Activated CD8-positive, alpha-beta memory T cell treated with anti-CD3 and anti-CD28 coated beads for 4 hours (primary cell): ENCODE results near the gene BACE1-AS.
"Not testable (repeated sequence)": the region's sequence is repeated elsewhere in the genome, so short reads cannot be mapped to it uniquely, and the experiment has no call there.

Source experiments
- DNase-seq, 2 donors: peaks; one replicate each; pipeline ENCODE4 v3.0.0-alpha.2; 2020; ENCODE audit warnings: low read depth in 2 of 2

The BACE1-AS gene

DNA sequence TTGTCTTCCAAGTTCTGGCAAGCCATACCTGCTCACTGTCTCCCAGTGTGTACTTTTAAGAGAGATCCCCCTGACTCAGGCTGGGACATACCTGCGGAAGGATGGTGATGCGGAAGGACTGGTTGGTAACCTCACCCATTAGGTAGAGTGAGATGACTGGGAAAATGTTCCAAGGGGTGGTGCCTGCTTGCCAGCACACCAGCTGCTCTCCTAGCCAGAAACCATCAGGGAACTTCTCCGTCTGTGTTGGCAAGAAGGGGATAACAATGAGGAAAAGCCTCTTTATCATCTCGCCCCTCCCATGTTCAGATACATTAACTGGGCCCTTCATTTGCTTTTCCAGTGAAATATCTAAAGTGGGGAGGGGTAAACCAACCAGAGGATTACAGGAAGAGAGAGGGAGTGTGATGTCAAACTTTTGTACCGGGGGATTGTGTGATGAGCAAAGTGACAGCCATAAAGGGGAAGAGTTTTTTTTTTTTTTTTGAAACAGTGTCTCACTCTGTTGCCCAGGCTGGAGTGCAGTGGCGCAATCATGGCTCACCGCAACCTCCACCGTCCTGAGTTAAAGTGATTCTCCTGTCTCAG is at the start of gene BACE1-AS:
Gene BACE1-AS (plus strand): TSS at position 538 of the 588 bp plus-strand sequence.
- DNase-seq = no peak

DNA sequence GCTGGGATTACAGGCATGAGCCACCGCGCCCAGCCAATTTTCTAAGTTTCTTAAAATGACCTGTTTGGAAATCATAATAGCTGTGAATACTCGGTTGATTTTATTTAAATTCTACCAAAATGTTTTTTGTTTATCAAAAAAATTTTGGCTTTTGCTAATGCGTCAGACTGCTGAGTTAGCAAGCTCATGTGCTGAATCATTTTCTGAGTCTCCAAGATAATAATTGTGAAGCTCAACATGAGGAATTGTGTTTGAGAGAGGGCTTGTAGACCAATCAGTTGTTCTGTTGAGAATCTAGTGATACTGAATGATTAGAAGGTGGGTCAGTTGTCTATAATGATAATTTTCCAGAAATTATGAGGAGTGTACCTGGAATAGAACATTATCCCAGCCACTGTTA is 42.8 kb upstream of the BACE1-AS start:
- no peak for DNase-seq

DNA sequence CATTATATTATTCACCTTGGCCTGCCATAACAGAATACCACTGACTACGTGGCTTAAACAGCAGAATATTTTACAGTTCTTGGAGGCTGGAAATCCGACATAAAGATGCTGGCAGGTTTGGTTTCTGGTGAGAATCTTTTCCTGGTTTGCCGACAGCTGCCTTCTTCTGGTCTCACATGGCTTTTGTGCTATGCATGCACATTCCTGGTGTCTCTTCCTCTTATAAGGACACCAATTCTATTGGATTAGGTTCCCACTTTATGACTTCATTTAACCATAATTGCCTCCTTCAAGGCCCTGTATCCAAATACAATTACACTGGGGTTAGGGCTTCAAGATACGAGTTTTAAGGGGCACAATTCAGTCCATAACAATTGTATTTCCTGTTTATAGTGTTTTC is 41.6 kb upstream of the BACE1-AS start:
- no peak for DNase-seq

DNA sequence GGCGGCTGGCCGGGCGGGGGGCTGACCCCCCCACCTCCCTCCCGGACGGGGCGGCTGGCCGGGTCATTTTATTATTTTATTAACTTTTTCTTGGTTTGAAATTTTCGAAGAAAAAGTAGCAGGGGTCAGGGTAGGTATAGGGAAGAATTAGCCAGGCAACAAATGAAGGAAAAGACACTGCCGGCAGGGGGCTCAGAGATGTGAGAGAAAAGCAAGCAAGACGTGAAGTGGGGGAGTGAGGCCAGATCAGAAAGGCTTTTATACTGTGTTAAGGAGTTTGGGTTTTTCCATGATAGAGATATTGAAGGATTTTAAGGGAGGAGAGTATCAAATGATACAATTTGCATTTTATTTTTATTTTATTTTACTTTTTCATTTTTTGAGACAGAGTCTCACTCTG is 39.6 kb upstream of the BACE1-AS start:
- no peak for DNase-seq

DNA sequence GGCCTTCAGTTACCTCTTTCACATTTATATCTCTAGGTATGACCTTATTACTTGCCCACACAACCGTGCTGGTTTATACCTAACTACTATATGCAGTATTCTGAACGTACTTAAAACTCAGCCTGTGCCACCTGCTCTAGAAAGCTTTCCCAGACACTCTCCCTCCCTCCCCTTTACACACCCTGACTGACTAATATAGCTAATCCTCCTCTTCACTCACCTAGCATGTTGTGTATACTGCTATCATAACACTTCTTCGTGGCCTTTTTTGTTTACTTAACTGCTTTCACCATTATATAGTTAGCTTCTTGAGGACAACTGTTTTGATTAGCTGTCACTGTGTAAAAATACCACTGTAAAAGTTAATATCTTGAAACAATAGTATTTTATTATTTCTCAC is 35.2 kb upstream of the BACE1-AS start:
- DNase-seq = no peak

DNA sequence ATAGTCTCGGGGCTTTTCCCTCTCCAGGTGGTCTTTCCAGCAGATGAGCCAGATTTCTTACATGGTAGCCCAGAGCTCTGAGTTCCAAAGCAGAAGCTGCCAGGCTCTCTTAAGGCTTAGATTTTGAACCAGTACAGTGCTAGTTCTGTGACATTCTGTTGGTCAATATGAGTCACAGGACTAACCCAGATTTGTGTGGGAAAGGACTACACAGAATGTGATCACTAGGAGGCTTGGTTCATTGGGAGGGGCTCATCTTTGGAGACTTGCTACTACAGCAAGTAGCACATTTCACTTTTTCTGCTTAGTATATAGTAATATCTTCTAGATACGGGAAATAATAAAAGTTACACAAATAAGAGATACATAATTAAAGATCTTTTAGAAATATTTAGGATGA is 34.6 kb upstream of the BACE1-AS start:
- no peak for DNase-seq

DNA sequence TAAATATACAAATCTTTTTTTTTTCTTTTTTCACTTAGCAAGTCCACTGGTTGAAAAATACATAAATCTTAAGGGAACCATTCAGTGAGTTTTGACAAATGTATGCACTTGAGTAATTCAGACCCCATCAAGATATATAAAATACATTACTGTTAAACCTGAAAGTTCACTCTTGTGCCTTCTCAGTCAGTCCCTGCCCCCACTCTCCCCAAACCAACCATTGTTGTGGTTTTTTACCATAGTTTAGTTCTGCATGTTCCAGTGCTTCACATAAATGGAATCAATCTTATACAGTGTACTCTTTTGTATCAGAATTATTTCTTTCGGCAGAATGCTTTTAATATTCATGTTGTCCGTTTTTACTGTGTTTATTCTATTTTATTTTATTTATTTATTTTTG is 32.6 kb upstream of the BACE1-AS start:
- no peak for DNase-seq

DNA sequence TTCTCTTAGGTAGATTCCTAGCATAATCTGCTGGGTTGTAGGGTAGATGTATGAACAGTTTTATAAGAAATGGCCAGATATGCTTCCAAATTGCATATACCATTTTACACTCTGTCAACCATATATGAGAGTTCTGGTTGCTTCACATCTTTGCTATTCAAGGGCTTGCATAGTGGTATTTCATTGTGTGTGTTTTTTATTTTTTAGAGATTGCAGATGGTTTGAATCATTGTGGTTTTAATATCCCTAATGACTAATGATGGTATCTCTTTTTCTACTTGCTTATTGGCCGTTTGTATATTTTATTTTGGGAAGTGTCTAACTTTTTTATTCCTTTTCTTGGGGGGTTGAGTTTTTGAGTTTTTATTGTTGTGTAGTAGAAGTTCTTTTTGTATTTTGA is 31.7 kb upstream of the BACE1-AS start:
- DNase-seq = no peak

DNA sequence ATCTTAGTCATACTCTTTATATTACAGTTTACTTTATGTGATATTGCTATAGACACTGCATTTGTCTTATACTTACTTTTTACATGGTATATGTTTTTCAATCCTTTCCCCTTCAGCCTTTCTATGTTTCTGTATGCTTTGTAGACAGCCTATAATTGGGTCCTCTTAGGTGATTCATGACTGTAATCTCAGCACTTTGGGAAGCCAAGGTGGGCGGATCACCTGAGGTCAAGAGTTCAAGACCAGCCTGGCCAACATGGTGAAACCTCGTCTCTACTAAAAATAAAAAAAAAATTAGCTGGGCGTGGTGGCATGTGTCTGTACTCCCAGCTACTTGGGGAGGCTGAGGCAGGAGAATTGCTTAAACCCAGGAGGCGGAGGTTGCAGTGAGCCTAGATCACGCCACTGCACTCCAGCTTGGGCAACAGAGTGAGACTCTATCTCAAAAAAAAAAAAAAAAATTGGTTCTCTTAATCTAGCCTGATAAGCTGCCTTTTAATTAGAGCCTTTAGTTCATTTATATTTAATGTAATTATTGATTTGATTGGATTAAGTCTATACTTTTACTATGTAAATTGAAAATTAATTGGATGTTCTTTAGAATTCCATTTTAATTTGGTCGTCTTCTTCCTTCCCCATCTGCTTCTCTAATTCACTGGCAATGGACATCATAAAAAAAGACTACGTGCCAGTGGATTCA is 26.4 kb upstream of the BACE1-AS start:
- not testable (repeated sequence) for DNase-seq

DNA sequence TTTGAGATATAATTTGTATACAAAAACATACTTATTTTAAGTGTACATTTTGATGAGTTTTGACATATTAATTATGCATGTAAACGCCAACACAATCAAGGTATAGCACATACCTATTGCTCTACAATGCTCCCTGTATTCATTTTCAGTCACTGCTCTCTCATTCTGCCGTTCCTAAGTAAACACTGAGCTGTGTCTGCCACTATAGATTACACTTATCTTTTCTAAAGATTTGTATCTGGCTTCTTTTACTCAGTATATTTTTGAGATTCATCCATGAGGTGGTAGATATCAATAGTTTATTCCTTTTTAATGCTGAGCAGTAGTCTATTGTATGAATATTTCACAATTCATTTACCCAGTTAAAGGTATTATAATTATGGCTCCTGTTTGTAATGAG is 25.4 kb upstream of the BACE1-AS start:
- DNase-seq = no peak

DNA sequence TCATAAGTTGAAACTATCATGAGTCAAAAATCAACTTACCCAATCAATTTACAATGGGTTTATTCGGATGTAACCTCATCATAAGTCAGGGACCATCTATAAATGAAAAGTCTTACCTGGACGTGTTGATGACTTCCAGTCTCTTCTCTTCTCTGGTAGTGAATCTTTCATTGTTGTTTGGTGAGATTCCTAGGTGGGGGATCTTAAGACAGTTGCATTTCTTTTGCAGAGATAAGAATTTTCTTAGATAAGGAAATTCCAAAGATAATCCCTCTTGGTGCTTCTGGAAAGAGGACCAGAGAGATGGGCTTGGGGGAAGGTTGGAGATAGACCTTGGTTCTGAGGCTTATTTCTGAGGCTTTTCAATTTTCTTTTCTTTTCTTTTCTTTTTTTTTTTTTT is 21.3 kb upstream of the BACE1-AS start:
- DNase-seq = no peak

DNA sequence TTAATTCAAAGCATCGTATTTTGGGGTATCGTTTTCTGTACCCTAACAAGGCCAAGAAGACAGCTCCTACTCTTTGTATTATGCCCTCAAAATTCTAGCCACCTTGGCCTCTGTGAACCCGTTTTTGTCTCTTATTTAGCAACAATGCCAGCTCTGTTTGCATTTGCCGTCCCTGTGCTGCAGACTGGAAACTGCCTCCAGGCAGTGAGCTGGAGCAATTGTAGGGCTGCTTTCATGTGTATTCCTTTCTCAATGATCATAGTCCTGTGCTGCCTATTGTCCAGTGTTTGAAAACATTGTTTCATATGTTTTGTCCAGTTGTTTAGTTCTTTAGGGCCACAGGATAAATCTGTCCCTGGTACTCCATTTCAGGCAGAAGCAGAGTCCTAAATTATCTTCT is 19.9 kb upstream of the BACE1-AS start:
- no peak for DNase-seq

DNA sequence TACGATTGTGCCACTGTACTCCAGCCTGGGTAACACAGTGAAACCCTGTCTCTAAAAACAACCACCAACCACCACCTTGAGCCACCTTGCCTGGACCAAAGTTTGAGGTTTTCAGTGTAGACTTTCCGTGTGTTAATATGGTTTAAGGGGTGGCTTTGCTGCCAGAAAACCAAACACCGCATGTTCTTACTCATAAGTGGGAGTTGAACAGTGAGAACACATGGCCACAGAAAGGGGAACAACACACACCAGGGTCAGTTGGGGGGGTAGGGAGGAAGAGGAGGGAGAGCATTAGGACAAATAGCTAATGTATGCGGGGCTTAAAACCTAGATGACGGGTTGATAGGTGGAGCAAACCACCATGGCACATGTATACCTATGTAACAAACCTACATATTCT is 19.0 kb upstream of the BACE1-AS start:
- not testable (repeated sequence) for DNase-seq

DNA sequence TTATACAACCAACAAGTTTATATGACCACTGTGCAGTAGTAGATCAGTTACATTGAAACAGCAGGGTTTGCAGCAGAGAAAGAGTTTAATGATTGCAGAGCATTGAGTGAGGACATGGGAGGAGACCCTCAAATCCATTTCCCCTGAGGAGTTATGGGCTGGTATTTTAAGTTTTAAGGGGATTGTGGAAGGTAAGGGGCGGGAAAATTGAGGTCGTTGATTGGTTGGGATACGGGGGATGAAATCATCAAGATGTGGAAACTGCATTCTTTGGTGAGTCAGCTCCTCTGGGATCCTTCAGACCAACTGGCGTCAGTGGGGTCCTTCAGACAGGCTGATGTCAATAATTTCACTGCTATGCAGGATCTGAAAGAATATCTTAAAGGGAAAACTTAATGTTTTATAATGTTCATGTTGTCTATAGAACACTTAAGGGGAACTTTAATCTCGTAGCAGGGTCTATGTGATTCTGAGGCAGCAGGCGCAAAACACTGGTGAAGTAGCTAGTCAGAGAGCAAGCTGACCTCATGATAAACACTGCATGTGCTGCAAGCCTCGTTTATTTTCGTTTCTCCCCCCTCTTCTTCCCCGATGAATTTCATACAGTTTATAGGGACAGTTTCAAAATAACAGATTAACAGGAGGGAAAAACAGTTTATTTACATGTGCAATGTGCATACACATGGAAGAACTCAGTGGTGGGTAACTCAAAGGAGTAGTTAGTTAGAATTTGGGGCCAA is 17.4 kb upstream of the BACE1-AS start:
- no peak for DNase-seq

DNA sequence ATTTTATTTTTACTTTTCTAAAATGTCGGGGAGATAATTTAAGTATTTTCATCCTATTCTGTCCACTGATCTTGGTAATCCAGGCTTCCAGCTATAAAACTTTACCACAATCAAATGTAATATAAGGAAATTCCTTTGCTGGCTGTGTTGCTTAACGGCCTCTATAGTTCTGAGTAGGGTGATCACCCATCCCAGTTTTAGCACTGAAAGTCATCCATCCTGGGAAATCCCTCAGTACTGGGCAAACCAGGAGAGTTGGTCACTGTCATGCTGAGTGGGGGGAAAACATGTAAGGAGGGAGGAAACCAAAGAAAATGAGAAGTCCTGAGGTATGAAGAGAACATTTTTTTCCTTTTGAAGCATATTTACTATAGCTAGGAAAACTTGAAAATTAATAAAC is 12.8 kb upstream of the BACE1-AS start:
- DNase-seq = no peak

DNA sequence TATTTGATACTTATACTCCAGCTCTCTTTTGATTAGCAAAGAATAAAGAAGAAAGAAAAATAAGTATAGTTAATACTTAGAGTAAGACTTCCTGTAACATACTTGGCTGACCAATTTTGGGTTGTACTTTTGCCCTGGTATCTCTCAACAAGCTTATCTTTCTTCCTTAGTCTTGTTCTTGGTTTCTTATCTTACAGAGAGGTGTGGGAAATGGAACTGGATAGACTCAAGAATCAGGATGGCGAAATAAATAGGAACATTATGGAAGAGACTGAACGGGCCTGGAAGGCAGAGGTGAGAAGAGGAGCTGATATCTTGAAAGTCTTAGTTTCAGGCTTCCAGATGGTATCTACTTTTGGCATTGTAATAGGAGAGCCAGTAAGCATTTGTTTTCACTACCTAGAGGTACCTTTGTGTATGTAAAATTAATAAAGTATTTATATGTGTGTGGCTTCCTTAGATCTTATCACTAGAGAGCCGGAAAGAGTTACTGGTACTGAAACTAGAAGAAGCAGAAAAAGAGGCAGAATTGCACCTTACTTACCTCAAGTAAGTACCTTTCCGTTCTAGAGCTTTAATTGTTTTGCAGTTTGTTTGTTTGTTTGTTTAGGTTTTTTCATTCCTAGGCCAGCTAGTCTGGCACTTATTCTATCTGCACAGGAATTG is 11.3 kb upstream of the BACE1-AS start:
- DNase-seq = no peak

DNA sequence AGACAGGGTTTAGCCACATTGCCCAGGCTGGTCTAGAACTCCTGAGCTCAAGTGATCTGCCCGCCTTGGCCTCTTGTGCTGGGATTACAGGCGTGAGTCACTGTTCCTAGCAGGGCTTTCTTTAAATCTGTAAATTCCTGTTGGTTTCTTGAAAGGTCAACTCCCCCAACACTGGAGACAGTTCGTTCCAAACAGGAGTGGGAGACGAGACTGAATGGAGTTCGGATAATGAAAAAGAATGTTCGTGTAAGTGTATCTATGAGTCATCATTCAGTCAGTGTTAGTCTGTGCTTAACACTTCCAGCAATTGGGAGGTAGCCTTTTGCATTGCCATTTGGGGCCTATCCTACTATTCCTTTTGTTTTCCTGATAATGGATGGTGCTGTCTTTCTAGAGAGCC is 10.0 kb upstream of the BACE1-AS start:
- no peak for DNase-seq

DNA sequence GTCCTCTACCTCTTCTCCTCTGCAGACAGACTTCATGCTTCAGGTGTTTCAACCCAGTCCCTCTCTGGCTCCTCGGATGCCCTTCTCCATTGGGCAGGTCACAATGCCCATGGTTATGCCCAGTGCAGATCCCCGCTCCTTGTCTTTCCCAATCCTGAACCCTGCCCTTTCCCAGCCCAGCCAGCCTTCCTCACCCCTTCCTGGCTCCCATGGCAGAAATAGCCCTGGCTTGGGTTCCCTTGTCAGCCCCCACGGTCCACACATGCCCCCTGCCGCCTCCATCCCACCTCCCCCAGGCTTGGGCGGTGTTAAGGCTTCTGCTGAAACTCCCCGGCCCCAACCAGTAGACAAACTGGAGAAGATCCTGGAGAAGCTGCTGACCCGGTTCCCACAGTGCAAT is 9.3 kb upstream of the BACE1-AS start:
- DNase-seq = no peak

DNA sequence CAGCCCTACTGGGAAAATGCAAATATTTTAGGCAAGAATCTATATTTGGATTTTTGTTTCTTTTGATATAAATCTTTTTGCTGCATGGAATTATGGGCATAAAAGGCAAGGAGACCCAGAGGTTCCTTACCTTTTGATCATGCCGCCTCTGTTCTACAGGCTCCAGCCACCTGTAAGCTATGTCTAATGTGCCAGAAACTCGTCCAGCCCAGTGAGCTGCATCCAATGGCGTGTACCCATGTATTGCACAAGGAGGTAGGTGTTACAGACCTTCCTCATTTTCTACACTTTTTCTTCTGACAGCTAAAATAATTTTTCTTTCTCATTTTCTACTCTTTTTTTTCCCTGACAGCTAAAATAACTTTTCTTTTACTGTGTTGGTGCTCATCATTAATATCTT is 8.2 kb upstream of the BACE1-AS start:
- DNase-seq = no peak

DNA sequence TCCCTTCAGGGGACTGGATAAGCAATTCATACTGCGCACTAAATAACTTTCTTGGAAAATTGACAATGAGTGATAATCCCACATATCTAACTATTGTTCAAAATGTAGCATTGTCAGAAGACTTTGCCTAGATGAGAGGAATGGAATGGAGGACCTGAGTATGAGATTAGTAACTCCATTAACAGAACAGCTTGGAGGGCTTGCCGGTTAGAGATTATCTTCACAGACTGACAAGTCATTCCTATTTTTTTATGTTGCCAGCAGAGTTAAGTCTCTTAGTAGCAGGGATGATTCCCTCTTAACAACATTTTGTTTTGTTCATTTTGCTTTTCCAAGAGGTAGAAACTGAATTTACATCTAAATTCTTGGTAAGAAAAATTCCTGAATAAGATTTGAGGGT is 7.1 kb upstream of the BACE1-AS start:
- no peak for DNase-seq

DNA sequence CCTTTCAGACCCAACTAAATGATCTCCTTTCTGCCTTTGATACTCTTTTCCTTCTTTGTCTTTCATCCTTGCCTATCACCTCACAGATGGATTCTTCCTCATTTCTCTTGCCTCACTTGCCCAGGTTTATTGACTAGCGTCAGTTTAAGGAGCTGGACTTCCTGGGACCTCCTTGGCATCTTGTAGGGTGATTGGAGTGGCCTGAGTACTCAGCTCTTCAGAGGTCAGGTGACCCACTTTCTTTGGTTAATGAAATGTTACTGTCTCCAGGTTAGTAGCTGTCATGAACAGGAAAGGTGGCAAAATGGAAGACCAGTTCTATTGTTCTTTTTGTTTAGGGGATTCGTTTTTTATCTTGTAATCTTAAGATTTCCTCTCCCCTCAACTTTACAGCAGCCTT is 4.6 kb upstream of the BACE1-AS start:
- no peak for DNase-seq

DNA sequence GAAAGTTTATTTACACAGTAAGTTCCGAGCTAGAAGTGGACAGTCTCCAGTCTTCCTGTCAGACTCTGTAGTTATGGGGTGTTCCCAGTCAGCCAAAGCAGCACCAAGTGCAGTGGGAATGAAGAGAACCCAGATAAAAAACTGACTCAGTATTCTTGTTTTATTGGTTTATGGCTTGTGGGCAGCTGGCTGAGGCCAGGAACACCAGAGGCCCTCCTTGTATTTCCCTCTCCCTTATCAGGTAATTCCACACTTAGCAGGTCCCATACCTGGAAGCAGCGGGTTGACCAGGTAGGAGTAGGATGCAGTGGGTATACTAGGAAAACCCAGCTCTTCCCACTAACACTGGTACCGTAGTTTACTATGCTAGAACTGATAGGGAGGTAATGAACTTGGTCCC is 3.5 kb upstream of the BACE1-AS start:
- DNase-seq = no peak

DNA sequence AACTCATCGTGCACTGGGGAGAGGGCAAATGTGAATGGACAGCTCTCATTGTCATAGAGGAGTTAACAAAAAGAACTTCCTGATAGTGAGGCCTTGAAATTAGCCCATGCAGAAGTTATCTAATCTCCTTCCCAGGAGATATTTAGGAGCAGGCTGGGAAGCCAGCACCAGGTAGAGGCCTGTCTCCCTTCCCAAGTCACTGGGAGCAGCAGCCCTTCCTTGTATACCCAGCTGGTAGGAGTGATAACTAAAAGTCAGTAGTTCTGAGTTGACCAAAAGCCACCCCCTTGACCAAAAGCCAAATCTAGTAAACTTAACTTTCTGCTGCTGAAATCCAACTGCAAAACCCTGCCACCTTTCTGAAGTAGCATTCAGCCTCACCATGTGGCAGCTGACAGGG is 1.4 kb upstream of the BACE1-AS start:
- DNase-seq = no peak
